GM18868 (cell line): ENCODE data around the gene YPEL2.

Experiments
- ATAC-seq: cut with Tn5 transposase; IDR thresholded peaks from one replicate; pipeline ENCODE4 v1.9.1; 2021; ENCODE audit warnings: mild to moderate bottlenecking, moderate library complexity; ENCODE audit not compliant: unreplicated experiment

YPEL2 gene

DNA sequence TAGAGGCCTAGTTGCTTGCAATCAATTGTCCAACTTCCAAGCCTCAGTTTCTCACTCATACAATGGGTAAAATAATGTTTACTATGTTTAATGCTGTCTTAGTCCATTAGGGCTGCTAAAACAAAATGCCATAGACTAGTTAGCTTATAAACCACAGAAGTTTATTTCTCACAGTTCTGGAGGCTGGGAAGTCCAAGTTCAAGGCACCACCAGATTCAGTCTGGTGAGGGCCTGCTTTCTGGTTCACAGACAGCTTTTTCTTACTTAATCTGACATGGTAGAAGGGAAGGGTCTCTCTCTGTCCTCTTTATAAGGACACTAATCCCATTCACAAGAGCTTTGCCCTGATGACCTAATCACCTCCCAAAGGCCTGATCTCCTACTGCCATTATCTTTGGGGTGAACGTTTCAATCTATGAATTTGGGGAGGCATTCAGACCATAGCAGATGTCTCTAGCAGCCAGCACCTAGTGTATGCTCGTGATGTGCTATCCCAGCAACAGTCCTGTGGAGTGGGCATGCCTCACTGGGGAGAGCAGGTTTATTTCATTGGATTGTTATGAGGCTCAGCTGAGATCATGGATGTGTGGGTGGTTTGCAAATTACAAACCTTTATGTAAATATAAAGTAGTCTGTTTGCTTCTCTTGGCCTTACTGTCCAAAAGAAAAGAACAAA, 25.2 kb downstream of the YPEL2 start:
- no peak for ATAC-seq

DNA sequence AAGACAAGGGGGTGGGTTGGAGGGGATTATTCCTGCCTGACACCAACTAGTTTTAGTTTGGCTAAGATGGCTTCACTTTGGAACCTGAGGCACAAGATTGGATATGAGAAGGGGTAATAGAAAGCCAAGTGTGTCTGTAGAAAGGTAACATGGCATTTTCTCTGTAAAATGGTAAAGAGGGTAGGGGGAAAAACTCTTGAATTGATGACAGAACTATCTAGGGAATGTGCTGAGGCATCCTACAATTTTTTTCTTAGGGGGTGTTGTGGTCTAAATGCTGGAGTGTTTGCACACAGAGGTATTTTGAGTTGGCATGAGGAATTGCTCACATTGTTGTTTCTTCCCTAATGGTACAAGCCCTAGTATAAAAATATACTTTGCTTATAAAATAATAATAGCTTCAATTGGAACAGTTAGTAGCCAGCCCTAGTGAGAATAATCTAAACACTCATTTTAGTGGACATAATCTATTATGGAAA, 25.8 kb downstream of the YPEL2 start:
- no peak for ATAC-seq

DNA sequence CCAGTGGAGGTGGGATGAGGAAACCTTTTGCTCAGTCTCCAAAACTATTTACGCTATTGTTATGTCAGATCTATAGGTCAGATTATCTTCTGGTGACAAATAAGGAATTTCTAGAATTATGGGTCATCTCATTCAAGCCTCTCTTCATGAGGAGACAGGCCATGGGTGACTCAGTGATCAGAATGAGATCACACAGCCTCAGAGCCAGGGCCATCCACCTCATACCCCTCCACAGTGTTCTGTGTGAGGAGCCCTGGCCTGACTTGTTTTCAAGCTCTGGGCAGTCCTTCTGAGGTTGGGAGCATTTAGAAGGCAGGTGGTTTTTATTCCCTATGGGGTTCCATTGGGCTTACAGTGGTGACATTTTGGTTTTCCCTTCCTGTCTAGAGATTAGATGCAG, 26.5 kb downstream of the YPEL2 start:
- no peak for ATAC-seq

DNA sequence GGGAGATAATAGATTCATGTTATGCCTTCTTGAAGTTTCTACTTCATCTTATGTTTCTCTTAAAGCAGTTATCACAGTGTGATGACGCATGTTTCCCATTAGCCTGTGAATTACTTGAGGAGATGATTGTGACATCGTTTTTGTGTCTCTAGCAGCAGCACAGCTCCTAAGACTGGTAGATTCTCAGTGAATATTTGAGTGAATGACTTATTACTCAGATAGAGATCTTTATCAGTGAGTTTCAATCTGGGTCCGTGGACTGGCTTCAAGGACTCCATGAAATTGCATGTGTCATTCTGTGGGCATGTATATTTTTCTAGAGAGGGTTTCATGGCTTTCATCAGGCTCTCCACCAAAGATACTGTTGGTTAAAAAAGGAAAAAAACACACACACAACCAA, 29.9 kb downstream of the YPEL2 start:
- no peak for ATAC-seq

DNA sequence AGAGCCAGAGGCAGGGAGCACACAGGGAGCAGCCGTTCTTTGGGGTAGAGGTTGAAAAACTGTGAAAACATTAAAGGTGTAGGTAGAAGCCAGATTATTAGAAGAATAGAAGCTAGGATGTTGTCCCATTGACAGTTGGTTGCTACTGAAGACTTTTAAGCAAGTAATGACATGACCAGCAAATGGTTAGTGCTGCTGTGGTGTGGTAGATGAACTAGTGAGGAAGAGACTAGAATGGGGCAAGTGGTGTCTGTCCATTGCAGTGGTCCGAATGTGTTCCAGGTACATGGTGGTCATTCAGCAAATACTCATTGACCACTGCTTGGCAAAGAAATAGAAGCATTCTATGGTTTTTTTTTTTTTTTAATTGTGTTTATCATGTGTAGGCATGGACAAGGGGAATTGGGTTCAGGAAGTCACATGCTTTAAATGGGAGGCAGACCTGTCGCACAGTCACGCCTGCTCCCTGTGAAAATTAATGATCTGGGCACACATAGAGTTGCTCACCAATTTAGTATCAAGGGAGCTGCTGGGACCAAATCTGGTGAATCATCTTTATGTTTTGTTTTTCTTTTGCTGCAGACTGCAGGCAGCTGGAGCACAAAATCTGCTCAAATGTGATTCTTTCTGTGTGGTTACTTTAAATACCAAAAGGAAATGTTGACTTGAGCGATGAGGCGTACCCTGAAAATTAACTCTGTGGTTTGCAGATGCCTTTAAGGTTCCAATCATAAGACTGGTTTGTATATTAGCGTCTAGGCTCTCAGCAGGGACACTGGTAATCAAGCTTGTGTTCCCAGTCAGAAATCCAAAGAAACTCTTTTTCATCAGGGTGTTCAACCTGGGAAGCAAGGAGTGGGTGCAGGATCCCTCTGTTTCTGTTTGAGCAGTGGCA, 30.7 kb downstream of the YPEL2 start:
- ATAC-seq, result peak; percentile 57

DNA sequence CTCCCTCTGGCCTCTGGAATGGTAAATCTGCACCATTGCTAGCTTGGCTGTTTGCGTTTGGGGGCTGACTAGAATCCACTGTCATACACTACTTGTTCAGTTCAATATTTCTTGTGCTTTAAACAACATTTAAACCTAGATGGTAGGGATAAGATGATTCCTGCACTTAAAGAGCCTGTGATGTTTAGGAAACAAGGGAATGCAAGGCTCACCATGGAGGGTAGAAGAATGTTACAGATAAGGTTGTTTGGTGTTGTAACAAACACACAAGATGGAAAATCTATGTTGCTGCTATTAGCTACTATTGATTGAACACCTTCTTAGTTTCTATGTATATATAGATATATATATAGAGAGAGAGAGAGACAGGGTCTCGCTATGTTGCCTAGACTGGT, 31.4 kb downstream of the YPEL2 start:
- ATAC-seq, result no peak

DNA sequence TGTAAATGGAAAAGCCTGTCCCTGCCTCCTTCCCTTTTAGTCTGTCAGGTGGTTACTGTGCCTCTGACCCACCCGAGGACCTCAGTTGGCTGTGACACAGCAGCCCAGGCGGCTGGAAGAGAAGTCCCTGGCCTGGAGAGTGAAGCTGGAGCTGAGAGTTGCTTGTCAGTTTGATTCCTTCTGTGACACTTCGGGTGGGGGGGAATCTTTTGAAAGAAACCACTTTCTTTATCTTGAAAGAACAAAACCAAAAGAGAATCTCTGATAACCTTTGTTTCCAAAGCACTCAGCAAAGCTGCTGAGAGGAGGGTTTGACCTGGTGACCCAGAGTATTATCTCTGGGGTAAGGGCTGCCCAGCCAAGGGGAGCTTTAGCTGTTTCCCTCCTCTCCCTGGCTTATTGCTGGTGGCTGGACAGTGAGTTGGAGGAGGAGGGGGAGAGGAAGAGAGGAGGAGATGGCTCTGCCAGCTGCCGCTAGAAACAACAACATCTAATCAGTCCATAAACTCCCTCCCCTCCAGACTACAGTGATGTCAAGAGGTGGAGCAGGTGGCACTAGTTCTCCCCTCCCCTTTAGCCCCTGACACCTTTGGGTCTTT, 34.0 kb downstream of the YPEL2 start:
- no peak for ATAC-seq

DNA sequence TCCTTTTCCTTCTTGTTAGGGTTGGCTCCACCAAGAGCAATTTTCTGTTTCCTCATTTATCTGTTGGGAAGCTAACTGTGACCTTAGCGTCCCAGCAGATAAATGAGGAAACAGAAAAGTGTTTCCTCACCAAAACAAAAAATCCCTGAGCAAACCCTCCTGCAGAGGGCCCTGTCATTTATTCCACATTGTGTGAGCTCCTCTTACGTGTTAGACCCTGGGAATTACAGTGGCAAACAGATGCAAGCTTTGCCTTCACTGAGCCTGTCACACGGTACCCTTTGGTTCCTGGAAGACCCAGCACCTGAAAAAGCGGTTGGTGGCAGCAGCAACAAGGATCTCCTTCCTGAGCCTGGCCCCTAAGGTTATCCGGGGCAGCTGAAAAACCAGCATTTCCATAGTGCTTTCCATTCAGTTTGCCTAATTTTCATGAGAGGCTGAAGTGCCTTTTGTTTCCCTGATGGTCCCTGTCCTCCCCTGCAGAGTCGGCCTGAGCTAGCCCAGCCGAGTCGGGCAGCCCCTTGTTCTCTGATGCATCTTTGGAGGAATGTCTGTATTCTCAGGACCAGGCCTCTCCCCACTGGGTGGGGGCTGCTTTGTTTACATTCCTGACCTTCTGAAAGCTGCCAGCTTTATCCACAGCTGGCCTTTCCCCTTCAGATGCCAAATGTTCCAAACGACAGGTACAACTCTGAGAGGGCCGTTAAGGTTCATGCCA, 34.7 kb downstream of the YPEL2 start:
- no peak for ATAC-seq

DNA sequence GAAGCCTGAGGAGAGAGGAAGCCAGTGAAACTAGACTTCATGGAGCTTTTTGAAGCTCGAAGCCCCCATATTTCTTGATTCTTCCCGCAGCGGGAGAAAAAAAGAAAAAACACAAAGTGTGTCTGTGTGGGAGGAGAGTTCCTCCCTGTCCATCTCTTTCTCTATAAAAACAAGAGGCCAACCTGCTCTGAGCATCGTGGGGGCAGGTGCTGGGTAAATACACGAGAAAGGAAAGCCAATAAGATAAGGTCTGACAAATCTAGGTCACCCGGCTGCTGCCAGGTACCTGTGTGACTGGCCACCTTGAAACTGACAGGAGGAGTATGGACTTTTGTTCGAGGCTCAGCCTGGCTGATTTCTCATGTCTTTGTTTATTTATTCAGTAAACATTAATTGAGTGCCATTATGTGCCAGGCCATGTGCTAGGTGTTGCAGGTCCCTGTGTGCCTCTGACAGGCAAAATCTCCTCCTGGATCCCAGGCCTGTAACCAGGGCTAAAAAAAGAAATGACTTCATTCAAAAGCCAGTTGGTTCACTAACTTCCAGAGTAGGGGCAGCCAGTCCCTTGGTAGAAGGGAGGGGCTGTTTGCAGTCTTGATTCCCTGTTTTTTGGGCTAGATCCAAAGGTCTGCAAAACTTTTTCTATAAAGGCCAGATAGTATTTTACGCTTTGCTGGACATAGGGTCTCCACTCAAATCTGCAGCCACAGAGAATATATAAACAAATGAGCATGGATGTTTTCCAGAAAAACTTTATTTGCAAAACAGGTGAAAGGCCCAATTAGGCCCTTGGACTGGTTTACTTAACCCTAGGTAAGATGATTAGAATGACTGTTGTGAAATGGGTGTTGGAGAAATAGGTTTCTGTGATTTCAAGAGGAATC, 35.6 kb downstream of the YPEL2 start:
- no peak for ATAC-seq

DNA sequence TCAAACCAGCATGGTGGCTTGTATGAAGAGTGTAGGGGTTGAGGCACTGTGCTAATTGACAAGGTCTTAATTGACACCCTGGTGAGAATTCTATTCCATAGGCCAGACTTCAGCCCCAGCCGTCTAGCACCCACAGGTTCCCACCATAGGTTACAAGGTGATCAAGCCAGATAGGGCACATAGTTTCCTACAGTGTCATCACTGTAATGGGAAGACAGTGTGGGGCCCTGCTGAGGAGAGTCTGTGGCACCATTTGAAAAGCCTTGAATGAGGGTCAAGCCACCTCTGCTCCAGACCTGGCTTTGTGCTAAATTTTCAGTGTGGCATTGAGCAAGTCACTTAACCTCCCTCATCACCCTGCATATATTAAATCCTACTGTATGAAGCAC, 36.2 kb downstream of the YPEL2 start:
- ATAC-seq, result no peak

DNA sequence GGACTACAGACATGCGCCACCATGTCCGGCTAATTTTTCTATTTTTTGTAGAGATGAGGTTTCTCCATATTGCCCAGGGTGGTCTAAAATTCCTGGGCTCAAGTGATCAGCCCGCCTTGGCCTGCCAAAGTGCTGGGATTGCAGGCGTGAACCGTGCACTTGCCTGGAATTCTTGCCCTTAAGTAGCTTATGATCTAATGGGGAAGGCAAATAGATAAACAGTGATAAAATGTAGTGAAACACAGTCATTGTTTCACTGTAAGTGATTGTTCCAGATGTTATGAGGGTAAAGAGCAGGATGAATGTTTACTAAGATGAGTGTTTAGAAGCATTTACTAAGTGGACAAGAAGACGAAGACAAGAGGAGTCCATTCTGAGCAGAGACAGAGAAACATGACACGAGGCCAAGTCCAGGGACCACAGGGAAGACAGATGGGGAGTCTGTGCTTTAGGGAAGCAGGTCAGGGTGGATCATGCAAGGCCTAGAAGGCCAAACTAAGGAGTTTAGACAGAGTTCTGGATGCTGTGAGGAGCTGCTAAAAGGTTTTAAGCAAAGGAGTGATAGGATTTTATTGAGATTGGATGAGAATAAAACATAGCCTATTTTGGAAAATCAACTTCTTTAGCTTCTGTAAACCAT, 36.9 kb downstream of the YPEL2 start:
- no peak for ATAC-seq

DNA sequence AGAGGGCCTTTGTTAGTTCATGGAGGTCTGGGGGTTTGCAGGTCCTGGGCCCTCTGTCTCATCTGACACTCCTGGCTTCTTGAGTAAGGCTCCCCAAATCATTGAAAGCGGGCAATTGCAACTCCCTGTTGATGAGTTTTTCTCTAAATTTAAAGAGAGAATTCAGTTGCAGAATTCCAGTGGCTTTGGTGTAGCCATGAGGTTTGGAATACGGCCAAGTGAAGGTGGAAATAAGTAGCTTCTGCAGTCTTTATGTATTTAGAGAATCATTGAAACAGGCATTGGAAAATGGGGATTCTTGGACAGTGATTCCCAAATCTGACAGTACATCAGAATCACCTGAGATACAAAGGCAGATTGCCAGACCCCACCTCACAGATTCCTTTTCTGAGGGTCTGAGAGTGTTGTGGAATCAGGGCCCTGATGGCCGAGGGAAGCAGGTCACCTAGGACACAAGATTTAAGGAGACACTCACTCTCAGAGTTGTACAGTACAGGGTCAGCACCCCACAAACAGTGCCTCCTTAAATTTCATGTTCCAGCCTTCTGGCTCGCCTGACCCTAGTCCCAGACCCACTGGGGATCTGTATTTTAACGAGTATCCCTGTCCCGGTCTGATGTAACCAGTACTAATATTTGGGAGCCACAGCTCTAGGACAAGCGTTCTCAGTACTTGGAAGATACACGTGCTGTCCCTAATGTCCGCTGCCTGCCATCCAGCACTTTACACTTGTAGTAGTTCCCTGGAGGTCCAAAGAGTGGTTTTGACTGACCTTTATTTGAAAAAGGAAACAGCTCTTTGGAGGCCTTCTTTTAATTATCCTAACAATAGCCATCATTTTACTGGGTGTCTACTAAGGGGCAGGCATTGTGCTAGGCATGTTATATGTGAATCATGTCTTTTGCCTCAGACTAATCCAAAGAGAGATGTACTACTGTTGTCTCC, 37.8 kb downstream of the YPEL2 start:
- no peak for ATAC-seq

DNA sequence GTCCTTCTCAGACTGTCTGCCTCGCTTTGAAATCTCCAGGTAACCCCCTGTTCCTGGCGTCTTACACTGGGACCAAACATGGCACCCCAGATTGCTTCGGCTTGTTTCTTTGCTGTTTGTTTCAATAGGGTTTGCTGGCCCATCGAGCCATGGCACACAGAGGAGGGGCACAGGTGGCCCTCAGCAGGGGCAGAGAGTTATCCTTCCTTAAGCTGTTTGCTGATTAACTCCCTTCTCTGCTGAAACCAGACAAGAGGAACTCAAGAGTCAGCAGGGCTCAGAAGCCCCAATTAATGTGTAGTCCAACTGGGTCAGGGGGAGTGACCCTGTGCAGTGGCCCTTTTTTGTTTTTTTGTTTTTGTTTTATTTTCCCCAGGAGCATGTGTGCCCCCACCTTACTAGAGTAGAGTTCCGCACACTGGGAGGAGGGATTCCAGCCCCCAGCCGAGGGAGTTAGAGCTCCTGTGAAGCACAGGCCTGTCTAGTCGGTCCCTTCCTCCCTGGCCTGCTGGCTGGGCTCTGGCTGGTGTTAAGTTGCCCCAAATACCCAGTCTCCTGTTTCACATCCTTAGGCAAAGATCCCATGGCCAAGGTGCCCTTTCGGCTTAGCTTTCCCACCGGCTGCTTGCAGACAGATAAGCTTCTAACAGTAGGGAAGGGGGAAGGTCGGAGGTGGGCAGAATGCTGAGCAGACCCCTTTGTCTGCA, 39.3 kb downstream of the YPEL2 start:
- ATAC-seq, result no peak

DNA sequence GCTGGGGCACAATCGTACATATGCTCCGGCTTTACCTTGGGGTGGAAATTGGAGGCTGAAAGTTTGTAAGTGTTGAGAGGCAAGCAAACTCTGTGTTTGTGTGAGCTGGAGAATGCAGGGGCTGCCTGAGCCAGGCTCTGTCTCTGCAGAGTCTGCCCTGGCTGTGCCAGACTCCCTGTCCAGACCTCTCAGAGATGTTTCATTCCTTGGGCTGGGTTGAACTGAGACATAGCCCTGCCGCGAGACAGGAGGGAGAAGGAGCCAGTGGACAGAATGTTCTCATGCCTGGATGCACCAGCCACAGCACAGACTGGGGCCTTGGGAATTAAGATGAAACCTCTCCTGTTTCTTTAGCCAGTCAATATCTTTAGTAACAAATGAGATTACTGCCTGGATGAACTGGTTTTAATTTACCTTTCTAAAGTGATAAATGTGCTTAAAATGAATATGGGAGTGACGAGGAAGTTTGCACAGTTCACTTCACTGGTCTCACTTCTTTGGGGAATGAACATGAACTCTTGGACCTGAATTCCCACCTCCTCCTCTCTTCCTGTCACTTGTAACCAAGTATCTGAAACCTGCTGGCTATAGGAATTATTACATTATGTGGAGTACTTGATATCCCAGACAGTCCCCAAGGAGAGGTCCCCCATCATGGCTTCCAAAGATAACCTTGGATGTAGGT, 40.1 kb downstream of the YPEL2 start:
- ATAC-seq, result no peak

DNA sequence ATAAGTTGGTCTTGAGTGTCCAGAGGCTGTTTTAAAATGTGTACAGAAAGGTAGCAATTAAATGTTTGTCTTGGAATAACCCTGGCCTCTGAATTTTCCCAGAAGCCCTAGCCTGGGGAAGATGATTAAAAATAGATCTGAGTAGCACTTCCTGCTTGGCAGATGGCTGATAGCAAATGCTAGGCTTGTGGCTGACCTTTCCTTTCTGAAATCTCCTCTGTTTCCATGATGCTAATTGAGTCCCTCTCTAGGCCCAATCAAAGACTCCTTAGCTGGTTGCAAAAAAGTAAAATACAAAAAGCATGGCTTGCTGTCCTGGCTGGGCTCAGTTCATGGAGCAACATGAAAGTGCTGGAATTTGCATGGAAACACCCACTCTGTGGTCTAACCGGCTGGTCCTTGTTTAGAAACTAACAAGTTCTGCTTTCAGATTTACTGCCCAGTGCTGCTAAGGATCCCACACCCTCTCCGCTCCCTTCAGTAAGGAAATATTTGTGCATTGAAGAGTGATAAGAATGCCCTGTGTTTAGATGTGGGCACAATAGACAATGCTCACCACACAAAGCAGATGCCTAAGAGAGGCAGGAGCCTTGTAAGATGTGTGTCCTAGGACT, 40.8 kb downstream of the YPEL2 start:
- ATAC-seq, result peak; percentile 54

DNA sequence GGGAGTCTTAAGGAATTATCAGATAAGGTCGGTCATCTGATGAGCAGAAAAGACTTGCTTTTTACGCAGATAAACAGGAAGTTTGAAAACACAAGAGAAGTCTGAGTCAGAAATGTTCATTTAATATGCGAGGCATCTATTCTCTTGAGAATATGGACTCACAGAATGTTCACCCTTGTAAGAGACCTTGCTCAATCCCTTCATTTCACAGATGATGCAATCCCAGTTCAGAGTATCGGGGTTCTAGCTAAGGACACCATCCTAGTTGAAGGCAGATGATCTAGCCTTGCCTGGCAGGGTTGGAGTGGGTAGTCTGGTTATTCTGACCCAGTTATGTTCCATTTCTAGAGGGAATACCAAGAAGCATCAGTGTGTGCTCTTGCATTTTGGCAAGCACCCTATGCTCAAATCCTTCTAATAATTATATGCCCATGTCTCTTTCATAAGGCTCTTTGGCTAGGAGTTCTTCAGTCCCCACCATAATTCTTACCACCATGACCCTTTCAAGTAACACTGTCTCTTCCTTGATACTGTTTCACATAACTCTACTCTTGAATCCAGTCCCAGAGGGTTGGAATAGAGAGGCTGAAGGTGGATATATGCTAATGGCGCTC, 42.5 kb downstream of the YPEL2 start:
- no peak for ATAC-seq

DNA sequence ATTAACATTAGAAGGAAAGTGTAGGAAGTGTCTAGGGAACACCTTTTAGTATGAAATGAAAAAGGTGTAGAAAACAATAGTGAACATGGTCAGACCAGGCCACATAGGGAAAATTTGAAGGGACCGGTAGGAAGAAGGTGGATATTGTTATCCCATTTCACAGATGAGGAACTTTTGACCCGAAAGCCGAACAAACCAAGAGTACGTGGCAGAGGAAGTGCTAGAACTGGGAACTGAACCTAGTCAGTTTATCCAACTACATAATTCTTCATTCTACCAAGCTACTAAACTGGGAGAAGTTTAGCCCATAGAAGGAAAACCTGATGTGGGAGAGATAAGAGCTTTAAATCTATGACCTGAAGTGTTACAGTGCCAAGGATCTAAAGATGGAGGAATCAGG, 43.2 kb downstream of the YPEL2 start:
- no peak for ATAC-seq
